GM12878 (cell line): ENCODE measurements around the gene CPLANE2.

Experiments used
- CTCF ChIP-seq, 3 experiments: IDR thresholded peaks in 2 of 3; conservative IDR thresholded peaks in 1 of 3; 2 replicates each; pipeline ENCODE4 v1.5.1; 2011; ENCODE audit warnings: low read depth in 3 of 3, low read length in 3 of 3, mild to moderate bottlenecking in 3 of 3, control low read depth in 2 of 3, moderate library complexity in 2 of 3, inconsistent platforms in 1 of 3, mixed read lengths in 1 of 3; ENCODE audit not compliant: control insufficient read depth in 2 of 3, insufficient read depth in 1 of 3; ENCODE audit errors: extremely low read depth in 1 of 3
- ELK1 ChIP-seq: IDR thresholded peaks from 2 replicates; pipeline ENCODE4 v1.6.1; 2012; ENCODE audit warnings: low read depth, low read length, improper control_type of control experiment
- FOS ChIP-seq: IDR thresholded peaks from 3 replicates; pipeline ENCODE4 v1.6.1; 2011; ENCODE audit warnings: borderline replicate concordance; ENCODE audit not compliant: insufficient read length; ENCODE audit errors: extremely low read depth
- MAX ChIP-seq: IDR thresholded peaks from 2 replicates; pipeline ENCODE4 v1.6.1; 2012; ENCODE audit warnings: low read depth, low read length, improper control_type of control experiment
- ZNF274 ChIP-seq: IDR thresholded peaks from one replicate; pipeline ENCODE4 v1.8.0; 2011; ENCODE audit not compliant: insufficient read length, insufficient read depth

GRCh38 chr1:16191309-16191708 lies 45.7 kb downstream of the CPLANE2 start:
- TF ChIP-seq ELK1 = no peak
- no peak for TF ChIP-seq MAX
- no peak for TF ChIP-seq CTCF (IDR thresholded peaks at IDR 0.05 in 2 of 3, conservative IDR thresholded peaks at IDR 0.05 in 1 of 3; ENCODE audit: control insufficient read depth in 2 of 3, extremely low read depth in 1 of 3, insufficient read depth in 1 of 3, low read depth in 3 of 3, low read length in 3 of 3)
- no peak for TF ChIP-seq ZNF274
- TF ChIP-seq FOS = no peak
